SK-N-SH treated with all-trans-retinoic acid at 6 μM for 48 hours (cell line): Measurements from ENCODE around the gene PPP1R14B.

Experiments
- ATAC-seq: fragments of 200-7000 bp; cut with Tn5 transposase; 3 replicates; pipeline ENCODE4 v1.9.1; 2020; ENCODE audit warnings: mild to moderate bottlenecking, moderate library complexity
- ARNTL ChIP-seq: fragments of 450-650 bp; formaldehyde crosslinking; IDR thresholded peaks from 2 replicates; pipeline ENCODE4 v1.5.0; 2020; ENCODE audit warnings: low read depth, mild to moderate bottlenecking, moderate library complexity, borderline replicate concordance
- CSDC2 ChIP-seq: fragments of 250-450 bp; sonication (Bioruptor Pico); IDR thresholded peaks from 2 replicates; pipeline ENCODE4 v1.5.0; 2020; ENCODE audit warnings: mild to moderate bottlenecking, moderate library complexity
- ESRRG ChIP-seq: fragments of 250-450 bp; sonication (Bioruptor Pico); IDR thresholded peaks from 2 replicates; pipeline ENCODE4 v1.6.1; 2021; ENCODE audit warnings: mild to moderate bottlenecking
- GLIS3 ChIP-seq: fragments of 250-450 bp; sonication (Bioruptor Pico); IDR thresholded peaks from 2 replicates; pipeline ENCODE4 v1.5.0; 2020; ENCODE audit warnings: mild to moderate bottlenecking, moderate library complexity
- ISL1 ChIP-seq: fragments of 250-450 bp; sonication (Bioruptor Pico); IDR thresholded peaks from 2 replicates; pipeline ENCODE4 v2.1.2; 2022; ENCODE audit warnings: mild to moderate bottlenecking, moderate library complexity
- OSR1 ChIP-seq: fragments of 250-450 bp; sonication (Bioruptor Pico); IDR thresholded peaks from 2 replicates; pipeline ENCODE4 v1.8.0; 2022; ENCODE audit warnings: moderate library complexity, mild to moderate bottlenecking, inconsistent platforms
- PPARA ChIP-seq: fragments of 250-450 bp; sonication (Bioruptor Pico); IDR thresholded peaks from 2 replicates; pipeline ENCODE4 v1.5.0; 2020; ENCODE audit warnings: mild to moderate bottlenecking, borderline replicate concordance
- RARB ChIP-seq: fragments of 250-450 bp; sonication (Bioruptor Pico); IDR thresholded peaks from 2 replicates; pipeline ENCODE4 v1.8.0; 2021; ENCODE audit warnings: mild to moderate bottlenecking, moderate library complexity
- TCF4 ChIP-seq: fragments of 250-450 bp; sonication (Bioruptor Pico); IDR thresholded peaks from 2 replicates; pipeline ENCODE4 v1.8.0; 2021; ENCODE audit warnings: mild to moderate bottlenecking, moderate library complexity, borderline replicate concordance
- TOX ChIP-seq: fragments of 250-450 bp; sonication (Bioruptor Pico); IDR thresholded peaks from 2 replicates; pipeline ENCODE4 v1.8.0; 2021; ENCODE audit warnings: mild to moderate bottlenecking, moderate library complexity, borderline replicate concordance
- ZC3H10 ChIP-seq: fragments of 250-450 bp; sonication (Bioruptor Pico); IDR thresholded peaks from 2 replicates; pipeline ENCODE4 v1.5.1; 2021; ENCODE audit warnings: mild to moderate bottlenecking, moderate library complexity
- ZFP30 ChIP-seq: fragments of 450-650 bp; formaldehyde crosslinking; IDR thresholded peaks from 2 replicates; pipeline ENCODE4 v1.5.0; 2022; ENCODE audit warnings: mild to moderate bottlenecking, moderate library complexity
- ZNF565 ChIP-seq: fragments of 450-650 bp; formaldehyde crosslinking; conservative IDR thresholded peaks from 2 replicates; pipeline ENCODE4 v1.5.0; 2020; ENCODE audit warnings: low read depth, mild to moderate bottlenecking, moderate library complexity
- ZNF70 ChIP-seq: fragments of 450-650 bp; formaldehyde crosslinking; IDR thresholded peaks from 2 replicates; pipeline ENCODE4 v1.5.0; 2020; ENCODE audit warnings: mild to moderate bottlenecking, moderate library complexity
- ZNF8 ChIP-seq: fragments of 450-650 bp; formaldehyde crosslinking; IDR thresholded peaks from 2 replicates; pipeline ENCODE4 v1.5.0; 2020; ENCODE audit warnings: mild to moderate bottlenecking, moderate library complexity
- TF ChIP-seq, protein P1 (sequence below): fragments of 250-450 bp; sonication (Bioruptor Pico); IDR thresholded peaks from 2 replicates; pipeline ENCODE4 v1.5.0; 2020; ENCODE audit warnings: mild to moderate bottlenecking, moderate library complexity
- TF ChIP-seq, protein P2 (sequence below): fragments of 250-450 bp; sonication (Bioruptor Pico); IDR thresholded peaks from 2 replicates; pipeline ENCODE4 v1.5.1; 2020; ENCODE audit warnings: low read depth, mild to moderate bottlenecking, moderate library complexity
- TF ChIP-seq, protein P3 (sequence below): fragments of 250-450 bp; sonication (Bioruptor Pico); IDR thresholded peaks from 2 replicates; pipeline ENCODE4 v1.5.1; 2021; ENCODE audit warnings: mild to moderate bottlenecking, moderate library complexity

The PPP1R14B gene

DNA sequence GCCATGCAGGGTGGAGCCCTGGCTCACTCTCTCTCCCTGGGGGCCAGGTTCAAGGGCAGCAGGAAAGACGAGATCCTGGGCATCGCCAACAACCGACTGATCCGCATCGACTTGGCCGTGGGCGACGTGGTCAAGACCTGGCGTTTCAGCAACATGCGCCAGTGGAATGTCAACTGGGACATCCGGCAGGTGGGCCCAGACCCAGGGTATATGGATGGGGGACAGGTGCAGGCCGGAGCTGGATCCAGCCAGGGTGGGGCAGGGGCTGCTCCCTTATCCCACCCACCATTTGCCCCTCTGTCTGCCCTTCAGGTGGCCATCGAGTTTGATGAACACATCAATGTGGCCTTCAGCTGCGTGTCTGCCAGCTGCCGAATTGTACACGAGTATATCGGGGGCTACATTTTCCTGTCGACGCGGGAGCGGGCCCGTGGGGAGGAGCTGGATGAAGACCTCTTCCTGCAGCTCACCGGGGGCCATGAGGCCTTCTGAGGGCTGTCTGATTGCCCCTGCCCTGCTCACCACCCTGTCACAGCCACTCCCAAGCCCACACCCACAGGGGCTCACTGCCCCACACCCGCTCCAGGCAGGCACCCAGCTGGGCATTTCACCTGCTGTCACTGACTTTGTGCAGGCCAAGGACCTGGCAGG is 23.6 kb downstream of the PPP1R14B start:
- TF ChIP-seq, protein P1, sequence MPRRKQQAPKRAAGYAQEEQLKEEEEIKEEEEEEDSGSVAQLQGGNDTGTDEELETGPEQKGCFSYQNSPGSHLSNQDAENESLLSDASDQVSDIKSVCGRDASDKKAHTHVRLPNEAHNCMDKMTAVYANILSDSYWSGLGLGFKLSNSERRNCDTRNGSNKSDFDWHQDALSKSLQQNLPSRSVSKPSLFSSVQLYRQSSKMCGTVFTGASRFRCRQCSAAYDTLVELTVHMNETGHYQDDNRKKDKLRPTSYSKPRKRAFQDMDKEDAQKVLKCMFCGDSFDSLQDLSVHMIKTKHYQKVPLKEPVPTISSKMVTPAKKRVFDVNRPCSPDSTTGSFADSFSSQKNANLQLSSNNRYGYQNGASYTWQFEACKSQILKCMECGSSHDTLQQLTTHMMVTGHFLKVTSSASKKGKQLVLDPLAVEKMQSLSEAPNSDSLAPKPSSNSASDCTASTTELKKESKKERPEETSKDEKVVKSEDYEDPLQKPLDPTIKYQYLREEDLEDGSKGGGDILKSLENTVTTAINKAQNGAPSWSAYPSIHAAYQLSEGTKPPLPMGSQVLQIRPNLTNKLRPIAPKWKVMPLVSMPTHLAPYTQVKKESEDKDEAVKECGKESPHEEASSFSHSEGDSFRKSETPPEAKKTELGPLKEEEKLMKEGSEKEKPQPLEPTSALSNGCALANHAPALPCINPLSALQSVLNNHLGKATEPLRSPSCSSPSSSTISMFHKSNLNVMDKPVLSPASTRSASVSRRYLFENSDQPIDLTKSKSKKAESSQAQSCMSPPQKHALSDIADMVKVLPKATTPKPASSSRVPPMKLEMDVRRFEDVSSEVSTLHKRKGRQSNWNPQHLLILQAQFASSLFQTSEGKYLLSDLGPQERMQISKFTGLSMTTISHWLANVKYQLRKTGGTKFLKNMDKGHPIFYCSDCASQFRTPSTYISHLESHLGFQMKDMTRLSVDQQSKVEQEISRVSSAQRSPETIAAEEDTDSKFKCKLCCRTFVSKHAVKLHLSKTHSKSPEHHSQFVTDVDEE (CRISPR knock-in tag) = no peak
- TF ChIP-seq ZNF70 (no peak), ISL1 (no peak), PPARA (no peak), ARNTL (CRISPR knock-in tag) (no peak), RARB (CRISPR knock-in tag) (no peak), TCF4 (CRISPR knock-in tag) (no peak)
- TF ChIP-seq, protein P2, sequence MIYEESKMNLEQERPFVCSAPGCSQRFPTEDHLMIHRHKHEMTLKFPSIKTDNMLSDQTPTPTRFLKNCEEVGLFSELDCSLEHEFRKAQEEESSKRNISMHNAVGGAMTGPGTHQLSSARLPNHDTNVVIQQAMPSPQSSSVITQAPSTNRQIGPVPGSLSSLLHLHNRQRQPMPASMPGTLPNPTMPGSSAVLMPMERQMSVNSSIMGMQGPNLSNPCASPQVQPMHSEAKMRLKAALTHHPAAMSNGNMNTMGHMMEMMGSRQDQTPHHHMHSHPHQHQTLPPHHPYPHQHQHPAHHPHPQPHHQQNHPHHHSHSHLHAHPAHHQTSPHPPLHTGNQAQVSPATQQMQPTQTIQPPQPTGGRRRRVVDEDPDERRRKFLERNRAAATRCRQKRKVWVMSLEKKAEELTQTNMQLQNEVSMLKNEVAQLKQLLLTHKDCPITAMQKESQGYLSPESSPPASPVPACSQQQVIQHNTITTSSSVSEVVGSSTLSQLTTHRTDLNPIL (CRISPR knock-in tag) = no peak
- no peak for ATAC-seq

DNA sequence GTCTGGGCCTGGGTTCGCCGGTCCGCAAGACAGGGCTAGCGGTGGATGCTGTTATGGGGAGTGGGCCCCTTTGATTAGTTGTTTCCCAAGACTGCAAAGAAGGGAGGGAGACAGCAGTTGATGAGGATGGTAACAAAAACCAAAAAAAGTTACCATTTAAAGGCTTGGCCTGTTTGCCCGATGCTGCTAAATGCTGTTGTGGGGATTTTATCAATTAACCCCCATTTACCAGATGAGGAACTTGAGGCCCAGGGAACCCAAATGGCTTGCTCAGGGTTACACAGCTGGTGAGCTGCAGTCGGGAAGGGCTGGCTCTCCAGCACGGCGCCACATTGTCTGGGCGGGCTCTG is 24.1 kb downstream of the PPP1R14B start:
- TF ChIP-seq, protein P1 (CRISPR knock-in tag) = no peak
- no peak for TF ChIP-seq ZC3H10 (CRISPR knock-in tag)
- TF ChIP-seq ZFP30 (CRISPR knock-in tag) = no peak
- TF ChIP-seq CSDC2 (CRISPR knock-in tag) = no peak
- TF ChIP-seq ZNF70 = no peak
- no peak for TF ChIP-seq ESRRG (CRISPR knock-in tag)
- TF ChIP-seq TCF4 (CRISPR knock-in tag) = no peak
- TF ChIP-seq ZNF565 (CRISPR knock-in tag) = no peak
- TF ChIP-seq ZNF8 (CRISPR knock-in tag) = no peak
- TF ChIP-seq, protein P3, sequence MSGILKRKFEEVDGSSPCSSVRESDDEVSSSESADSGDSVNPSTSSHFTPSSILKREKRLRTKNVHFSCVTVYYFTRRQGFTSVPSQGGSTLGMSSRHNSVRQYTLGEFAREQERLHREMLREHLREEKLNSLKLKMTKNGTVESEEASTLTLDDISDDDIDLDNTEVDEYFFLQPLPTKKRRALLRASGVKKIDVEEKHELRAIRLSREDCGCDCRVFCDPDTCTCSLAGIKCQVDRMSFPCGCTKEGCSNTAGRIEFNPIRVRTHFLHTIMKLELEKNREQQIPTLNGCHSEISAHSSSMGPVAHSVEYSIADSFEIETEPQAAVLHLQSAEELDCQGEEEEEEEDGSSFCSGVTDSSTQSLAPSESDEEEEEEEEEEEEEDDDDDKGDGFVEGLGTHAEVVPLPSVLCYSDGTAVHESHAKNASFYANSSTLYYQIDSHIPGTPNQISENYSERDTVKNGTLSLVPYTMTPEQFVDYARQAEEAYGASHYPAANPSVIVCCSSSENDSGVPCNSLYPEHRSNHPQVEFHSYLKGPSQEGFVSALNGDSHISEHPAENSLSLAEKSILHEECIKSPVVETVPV (CRISPR knock-in tag) = no peak
- ATAC-seq = no peak

DNA sequence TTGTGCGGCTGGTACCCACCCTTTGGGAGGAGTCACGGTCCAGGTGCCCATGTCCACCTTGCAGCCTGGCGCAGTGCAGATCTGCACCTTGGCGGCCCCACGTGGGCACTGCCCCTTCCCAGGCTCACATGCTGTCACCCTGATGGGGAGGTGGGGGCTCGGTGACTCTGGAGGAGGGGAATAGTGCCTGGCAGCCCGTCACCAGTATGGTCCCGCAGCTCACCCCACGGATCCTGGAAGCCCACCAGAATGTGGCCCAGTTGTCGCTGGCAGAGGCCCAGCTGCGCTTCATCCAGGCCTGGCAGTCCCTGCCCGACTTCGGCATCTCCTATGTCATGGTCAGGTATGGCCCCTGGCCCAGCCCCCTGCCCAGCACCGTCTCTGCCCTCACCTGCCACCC is 25.9 kb downstream of the PPP1R14B start:
- ATAC-seq = no peak
- TF ChIP-seq OSR1 (CRISPR knock-in tag) = no peak
- no peak for TF ChIP-seq ARNTL (CRISPR knock-in tag)
- TF ChIP-seq ZC3H10 (CRISPR knock-in tag) = no peak
- TF ChIP-seq GLIS3 (CRISPR knock-in tag) = no peak
- TF ChIP-seq ZNF565 (CRISPR knock-in tag) = no peak
- TF ChIP-seq ISL1 = no peak
- TF ChIP-seq ESRRG (CRISPR knock-in tag) = no peak
- no peak for TF ChIP-seq TOX (CRISPR knock-in tag)
- TF ChIP-seq, protein P3 (CRISPR knock-in tag) = no peak
- TF ChIP-seq ZNF70 = no peak
- TF ChIP-seq RARB (CRISPR knock-in tag) = no peak
